HG03135 (cell line): ENCODE data around the gene CRTAC1.
"Not testable (repeated sequence)": the region's sequence is repeated elsewhere in the genome, so short reads cannot be mapped to it uniquely, and the experiment has no call there.

ENCODE experiments used
- ATAC-seq: cut with Tn5 transposase; IDR thresholded peaks from one replicate; pipeline ENCODE4 v1.9.1; 2021; ENCODE audit warnings: mild to moderate bottlenecking, moderate library complexity; ENCODE audit not compliant: unreplicated experiment

Gene CRTAC1

GRCh38 chr10:97849103-97849686 lies 181.2 kb downstream of the CRTAC1 start:
- ATAC-seq = peak; percentile 32

DNA sequence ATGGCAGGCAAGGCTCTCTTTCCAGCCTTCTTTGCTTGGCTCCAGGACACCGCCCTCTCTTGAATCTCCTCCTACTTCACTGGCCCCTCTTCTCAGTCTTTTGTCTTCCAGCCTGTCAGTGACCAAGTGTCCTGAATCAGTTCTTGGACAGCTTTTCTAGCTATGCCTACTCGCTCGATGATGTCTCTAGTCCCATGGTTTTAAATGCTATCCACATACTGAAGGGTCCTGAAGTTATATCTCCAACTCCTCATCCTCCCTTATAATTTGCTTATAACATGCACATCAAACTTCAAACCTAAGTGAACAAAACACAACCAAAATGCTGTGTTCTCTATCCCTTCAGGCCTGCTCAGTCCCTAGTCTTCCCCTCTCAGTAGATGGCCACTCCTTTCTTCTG lies 185.7 kb downstream of the CRTAC1 start:
- no peak for ATAC-seq

DNA sequence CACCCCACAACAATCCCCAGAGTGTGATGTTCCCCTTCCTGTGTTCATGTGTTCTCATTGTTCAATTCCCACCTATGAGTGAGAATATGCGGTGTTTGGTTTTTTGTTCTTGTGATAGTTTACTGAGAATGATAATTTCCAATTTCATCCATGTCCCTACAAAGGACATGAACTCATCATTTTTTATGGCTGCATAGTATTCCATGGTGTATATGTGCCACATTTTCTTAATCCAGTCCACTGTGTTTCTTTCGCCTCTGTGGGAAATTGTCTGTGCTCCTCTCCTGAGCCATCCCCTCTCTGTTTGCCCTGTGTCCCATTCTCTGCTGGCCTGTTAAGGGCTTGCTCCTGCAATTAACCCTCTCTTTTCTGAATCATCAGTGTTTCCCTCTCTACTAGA lies 186.4 kb downstream of the CRTAC1 start:
- not testable (repeated sequence) for ATAC-seq

DNA sequence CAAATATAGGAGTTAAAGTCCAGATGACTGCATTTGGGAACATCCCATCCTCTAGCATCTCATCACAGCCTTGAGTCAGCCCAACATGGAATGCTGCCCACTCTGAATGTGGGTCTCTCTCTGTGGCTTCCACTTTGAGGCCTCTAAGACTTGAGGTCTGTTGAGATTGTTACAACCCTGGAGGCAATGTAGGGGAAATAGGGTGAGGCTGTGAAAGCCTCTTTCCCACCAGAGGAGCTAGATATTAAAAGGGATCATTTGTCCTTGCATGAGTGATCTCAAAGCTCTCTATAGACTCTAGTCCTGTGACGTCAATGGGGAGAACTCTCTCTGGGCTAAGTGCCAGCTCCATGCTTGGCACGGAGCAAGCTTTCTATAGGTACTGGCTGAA lies 187.1 kb downstream of the CRTAC1 start:
- no peak for ATAC-seq

DNA sequence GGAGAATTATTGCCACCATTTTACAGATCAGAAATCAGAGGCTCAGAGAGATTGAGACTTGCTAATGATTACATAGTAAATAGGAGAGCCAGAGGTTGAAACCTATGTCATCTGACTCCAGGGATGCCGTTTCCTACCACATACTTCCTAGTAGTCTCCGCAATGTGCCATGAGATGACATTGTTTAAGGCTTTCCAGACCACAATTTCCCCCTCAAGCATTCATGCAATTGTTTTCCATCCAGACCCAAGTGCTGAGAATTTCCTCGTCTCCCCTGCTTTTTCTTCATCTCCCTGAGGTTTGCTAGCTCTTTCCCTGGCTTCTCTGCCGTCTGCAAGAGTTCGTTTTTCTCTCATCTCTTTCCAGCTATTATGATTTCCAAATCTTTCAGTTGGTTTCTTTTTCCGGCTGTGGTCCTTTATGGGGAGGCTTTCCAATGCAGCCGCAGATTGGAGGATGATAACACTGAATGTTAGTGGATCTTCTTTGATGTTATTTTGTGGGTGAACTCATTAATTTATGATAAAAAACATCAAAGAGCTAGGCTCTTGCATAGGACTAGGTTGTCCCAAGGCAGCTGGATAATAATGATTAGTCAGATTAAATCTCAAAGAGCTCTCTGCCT lies 187.7 kb downstream of the CRTAC1 start:
- no peak for ATAC-seq

DNA sequence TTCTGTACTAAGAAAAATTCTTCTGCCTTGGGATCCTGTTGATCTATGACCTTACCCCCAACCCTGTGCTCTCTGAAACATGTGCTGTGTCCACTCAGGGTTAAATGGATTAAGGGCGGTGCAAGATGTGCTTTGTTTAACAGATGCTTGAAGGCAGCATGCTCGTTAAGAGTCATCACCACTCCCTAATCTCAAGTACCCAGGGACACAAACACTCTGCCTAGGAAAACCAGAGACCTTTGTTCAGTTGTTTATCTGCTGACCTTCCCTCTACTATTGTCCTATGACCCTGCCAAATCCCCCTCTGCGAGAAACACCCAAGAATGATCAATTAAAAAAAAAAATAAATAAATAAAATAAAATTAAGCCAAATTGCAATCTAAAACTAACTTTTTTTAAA lies 188.3 kb downstream of the CRTAC1 start:
- not testable (repeated sequence) for ATAC-seq

DNA sequence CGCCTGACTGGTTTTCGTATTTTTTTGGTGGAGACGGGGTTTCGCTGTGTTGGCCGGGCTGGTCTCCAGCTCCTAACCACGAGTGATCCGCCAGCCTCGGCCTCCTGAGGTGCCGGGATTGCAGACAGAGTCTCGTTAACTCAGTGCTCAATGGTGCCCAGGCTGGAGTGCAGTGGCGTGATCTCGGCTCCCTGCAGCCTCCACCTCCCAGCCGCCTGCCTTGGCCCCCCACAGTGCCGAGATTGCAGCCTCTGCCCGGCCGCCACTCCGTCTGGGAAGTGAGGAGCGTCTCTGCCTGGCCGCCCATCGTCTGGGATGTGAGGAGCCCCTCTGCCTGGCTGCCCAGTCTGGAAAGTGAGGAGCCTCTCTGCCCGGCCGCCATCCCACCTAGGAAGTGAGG lies 189.3 kb downstream of the CRTAC1 start:
- ATAC-seq = not testable (repeated sequence)

- ATAC-seq = no peak
These were observed 192.3 kb downstream of the CRTAC1 start for GRCh38 chr10:97838091-97838490.

DNA sequence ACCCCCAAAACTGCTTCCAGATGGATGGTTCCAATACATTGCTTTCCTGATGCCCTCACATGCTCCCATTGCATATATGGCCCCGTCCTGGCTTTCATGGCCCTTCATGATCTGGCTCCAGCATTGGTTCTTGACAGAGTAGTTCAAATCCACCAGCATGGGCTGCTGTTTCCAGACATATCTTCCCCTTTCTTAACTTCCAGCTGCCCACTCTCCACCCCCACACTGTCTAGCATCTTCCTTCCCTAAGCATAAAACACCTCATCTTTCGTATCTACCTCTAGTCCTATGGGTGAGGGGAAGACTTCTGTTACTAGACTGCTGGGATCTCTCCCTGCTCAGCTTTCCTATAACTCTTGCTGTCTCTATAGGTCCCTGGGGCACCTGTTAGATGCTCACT lies 194.0 kb downstream of the CRTAC1 start:
- no peak for ATAC-seq

GRCh38 chr10:97831259-97831658 lies 199.2 kb downstream of the CRTAC1 start:
- ATAC-seq = no peak

- no peak for ATAC-seq
These were observed 200.4 kb downstream of the CRTAC1 start for GRCh38 chr10:97830064-97830463.

DNA sequence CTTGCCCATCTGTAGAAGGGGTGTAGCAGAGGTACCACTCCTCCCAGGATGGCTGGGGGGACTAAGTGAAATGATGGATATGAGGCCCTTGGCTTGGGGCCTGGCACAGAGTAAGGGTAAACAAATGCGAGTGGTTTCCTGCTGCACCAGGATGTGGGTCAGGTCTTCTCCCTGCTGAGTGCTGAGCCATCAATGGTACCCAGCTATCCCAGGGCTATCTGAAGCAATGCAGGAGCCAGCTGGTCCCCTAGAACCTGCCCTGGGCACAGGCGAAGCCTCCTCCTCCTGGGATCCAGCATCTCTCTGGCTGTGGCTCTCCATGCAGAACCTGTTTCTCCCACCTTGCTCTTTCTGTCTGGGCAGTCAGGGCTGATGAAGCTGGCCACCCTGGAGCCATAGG lies 201.7 kb downstream of the CRTAC1 start:
- no peak for ATAC-seq

GRCh38 chr10:97827702-97828291 lies 202.6 kb downstream of the CRTAC1 start:
- no peak for ATAC-seq

DNA sequence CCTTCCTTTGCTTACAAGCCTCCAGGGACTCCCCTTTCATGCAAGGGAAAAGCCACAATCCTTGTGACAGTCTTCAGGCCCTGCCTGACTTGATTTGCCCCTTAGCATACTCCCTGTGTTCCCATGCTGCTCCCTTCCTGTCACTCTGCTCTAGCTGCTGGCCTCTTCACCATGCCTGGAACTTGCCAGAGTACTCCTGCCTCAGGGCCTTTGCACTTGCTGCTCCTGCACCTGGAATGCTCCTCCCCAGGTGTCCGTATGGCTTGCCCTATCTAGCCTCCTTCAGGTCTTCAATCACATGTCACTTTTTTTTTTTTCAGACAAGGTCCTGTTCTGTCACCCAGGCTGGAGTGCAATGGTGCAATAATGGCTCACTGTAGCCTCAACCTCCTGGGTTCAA lies 203.5 kb downstream of the CRTAC1 start:
- no peak for ATAC-seq

- no peak for ATAC-seq
These were observed 205.2 kb downstream of the CRTAC1 start for GRCh38 chr10:97825020-97825760.

- ATAC-seq = no peak
These were observed 206.7 kb downstream of the CRTAC1 start for GRCh38 chr10:97823734-97824133.

- no peak for ATAC-seq
These were observed 208.1 kb downstream of the CRTAC1 start for GRCh38 chr10:97822261-97822687.

- ATAC-seq = no peak
These were observed 208.9 kb downstream of the CRTAC1 start for GRCh38 chr10:97821308-97822038.

GRCh38 chr10:97820096-97820704 lies 210.2 kb downstream of the CRTAC1 start:
- no peak for ATAC-seq

DNA sequence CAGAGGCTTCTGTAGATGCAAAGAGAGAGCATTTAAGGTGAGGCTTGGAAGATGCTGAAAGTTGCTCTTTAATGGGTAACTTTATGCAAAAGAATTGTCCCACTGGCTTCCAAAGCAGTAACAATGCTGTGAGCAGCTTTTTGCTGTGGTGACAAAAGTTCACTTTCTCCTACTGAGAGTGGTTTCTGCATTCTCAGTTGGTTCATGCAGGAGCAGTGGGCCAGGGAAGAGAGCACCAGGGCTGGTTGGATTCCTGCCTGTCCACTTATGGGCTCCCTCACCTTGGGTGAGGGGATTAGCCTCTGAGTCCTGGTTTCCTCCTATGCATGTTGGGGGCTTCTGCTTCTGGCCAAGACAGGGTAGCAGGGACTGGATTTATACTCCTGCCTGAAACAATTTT lies 211.8 kb downstream of the CRTAC1 start:
- no peak for ATAC-seq

- ATAC-seq = no peak
These were observed 213.8 kb downstream of the CRTAC1 start for GRCh38 chr10:97816609-97817008.
